HG03095 (cell line): Measurements from ENCODE around the gene EPOP.

Source experiments
- ATAC-seq: cut with Tn5 transposase; IDR thresholded peaks from one replicate; pipeline ENCODE4 v1.9.1; 2021; ENCODE audit warnings: moderate library complexity; ENCODE audit not compliant: unreplicated experiment

EPOP gene

DNA sequence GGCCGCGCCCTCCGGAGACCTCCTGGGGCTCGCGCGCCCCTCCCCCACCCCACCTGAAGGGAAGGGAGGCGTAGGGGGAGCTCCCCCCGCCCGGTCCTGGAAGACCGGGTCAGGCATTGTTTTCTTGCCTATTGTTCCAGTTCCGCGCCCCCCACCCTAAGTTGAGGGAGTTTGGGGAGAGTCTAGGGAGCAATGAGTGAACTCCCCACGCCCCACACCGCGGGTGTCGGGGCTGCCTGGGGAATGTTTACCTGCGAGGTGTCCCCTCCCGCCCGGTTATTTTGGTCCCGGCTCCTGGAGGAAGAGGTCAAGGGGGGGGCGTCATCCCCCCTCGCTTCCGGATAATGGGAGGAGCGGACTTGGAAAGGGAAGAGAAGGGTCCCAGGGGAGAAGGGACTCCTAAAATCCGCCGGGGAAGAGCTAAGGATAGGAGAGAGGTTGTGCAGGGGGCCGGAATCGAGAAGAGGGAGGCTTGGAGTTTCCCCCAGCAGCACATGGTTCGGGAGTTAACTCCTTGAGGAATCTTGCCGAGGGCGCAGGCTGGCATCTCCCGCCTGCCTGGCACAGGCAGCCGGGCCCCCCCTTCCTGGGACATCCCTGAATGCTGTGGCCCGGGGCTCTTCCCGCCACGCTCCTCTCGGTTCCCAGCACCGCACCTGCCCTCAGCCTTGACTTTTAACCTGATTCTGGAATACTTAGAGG, 31.2 kb upstream of the EPOP start:
- no peak for ATAC-seq

DNA sequence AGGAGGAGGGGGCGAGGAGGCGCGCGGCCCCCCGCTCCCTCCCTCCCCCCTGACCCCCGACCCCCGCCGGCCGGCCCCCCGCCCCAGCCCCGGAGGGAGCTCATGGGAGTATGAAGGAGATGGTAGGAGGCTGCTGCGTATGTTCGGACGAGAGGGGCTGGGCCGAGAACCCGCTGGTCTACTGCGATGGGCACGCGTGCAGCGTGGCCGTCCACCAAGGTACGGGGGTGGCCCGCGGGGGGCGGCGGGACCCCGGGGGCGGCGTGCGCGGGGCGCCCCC, 30.7 kb upstream of the EPOP start:
- ATAC-seq = no peak

DNA sequence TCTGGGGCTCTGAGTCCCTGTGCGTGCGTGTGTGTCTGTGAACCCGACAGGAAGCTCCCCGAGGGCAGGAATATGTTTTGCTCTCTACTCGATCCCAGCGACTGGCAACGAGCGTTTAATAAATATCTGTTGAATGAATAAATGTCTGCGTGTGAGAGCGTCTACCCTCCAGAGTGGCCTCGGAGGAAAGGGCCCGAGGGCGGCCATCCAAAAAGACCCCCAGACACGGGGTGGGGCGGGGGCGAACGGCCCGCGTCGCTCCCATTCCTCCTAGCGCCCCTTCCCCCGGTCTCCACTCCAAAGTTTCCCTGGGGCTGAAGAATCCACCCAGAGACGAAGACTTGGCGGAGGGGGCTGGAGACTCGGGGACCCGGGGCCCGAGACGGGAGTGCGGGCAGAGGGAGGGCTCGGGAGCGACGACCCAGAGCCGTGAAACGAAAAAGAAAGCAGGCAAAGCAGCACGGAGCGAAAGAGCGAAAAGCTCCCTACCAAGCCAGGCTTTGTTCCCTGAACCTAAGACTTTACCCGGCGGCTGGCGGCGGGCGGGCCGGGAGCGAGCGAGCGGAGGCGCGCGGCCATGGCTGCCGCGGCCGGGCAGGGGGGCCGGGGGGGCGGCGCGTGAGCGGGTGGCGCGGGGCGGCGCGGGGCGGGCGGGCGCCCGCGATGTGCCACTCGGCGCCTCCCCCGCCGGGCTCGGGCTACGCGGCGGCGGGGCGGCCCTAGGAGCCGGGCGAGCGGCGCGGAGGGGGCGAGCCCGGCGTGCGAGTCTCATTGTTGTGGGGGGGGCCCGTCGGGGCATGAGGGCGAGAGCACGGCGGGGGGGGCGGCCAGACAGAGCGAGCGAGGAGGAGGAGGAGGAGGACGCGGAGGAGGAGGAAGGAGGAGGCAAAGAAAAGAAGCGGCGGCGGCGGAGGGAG, 30.1 kb upstream of the EPOP start, which contains the start of gene MLLT6:
TSS of gene MLLT6 (plus strand) at position 668 of the 917 bp plus-strand sequence. CDS start 360 bp downstream, outside the sequence.
- ATAC-seq = no peak

DNA sequence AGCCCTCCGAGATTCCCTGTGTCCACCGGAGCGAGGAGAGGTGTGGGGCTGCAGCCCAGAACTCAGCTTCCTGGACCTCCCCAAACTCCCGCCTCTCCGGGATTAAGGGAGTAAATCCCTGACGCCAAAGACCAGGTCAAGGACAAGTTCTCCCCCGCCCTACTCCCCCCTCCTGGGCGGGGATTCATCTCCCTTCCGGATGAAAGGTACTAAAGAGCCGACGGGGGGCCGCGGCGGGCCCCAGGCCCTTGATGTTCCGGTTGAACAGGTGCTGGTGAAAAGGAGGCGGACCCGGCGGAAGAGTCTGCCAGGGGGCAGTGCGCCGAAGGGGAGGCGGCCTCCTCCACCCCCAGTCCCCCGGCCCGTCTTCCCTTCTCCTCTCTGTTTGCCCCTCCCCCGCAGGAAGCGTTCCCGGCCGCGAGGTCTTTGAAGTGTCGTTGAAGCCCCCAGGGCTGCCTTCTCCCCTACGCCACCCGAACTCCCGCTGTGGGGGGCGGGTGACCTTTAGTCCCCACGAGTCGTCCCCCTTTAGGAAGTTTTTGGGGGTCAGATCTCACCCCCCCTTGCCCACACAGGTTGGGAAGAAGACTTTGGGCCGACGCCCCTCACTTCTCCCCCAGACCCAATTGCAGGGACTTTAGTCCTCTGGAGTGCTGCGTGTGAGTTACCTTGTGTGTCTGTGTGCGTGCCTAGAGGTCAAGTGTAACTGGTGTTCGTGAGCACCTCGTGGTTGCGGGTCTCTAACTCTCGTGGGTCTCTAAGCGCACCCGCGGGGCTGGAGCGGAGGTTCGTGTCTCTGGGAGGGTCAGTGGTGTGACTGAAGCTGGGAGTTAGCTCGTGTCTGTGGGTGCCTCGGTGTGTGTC, 29.2 kb upstream of the EPOP start:
- no peak for ATAC-seq

DNA sequence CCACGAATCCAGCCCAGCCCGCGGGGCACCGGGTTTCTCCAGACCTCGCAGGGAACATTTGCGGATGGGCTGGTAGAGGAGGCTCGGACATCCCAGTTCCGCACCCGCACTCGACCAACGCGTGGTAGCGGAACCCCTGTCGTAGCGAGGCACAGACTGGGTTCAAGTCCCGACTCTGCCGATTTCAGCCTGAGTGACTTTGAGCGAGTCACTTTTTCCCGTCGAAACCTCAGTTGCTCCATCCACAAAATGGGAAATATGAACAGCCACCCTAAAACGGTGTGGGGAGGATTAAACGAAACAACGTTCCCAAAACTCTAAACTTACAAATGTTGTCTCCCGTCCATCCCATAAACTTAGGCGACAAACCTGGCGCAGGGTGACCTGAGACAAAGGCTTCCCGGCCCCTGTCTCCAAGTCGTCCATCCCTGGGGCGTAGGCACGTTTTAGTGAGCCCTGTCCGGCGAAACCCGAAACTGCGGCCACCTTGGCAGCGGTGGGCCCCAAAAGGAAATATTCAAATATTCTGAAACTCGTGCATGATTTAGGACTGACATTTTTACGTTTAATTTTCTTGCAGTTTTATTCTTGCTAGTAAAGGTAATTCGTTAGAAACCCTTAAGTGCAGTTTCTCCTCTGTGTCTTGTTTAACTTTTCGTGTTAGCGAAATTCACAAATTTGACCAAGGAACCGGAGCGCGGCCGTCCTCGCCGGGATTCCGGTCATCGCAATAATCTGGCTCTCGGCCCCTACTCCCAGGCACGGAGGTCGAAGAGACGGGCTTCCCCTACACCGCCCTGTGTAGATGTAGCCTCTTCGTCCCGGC, 28.4 kb upstream of the EPOP start:
- ATAC-seq = no peak

DNA sequence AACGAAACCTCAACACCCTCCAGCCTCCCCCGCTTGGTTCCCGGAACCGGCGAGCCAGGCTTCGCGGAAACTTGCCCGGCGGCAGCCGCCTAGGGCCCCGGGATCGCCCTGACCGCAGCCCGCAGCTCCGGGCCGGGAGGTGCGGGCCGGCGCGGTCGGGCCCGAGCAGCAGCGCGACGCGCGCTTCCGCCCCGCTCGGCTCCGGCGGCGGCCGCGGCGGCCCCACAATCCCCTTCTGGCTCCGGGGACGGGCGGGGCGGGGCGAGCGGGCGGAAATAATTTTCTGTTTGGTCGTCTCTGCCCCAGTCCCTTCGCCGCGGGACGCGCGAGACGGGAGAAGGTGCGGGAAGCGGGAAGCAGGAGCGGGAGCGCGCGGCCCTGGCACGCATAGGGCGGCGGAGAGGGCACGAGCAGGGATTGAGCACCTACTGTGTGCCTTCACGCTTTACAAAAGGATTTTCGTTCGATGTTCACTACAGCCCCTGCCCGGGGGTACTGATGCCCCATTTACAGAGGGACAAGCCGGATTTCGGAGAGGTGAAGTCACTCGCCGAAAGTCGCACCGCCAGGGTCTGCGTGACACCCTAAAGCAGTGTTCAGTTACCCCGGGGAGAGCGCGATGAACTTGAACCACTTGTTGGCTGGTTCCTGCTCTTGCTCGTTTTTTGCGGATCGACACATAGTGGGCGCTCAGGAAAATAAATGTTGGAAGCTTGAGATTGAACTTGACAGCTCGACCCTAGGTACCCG, 27.6 kb upstream of the EPOP start:
- peak; percentile 20 for ATAC-seq

DNA sequence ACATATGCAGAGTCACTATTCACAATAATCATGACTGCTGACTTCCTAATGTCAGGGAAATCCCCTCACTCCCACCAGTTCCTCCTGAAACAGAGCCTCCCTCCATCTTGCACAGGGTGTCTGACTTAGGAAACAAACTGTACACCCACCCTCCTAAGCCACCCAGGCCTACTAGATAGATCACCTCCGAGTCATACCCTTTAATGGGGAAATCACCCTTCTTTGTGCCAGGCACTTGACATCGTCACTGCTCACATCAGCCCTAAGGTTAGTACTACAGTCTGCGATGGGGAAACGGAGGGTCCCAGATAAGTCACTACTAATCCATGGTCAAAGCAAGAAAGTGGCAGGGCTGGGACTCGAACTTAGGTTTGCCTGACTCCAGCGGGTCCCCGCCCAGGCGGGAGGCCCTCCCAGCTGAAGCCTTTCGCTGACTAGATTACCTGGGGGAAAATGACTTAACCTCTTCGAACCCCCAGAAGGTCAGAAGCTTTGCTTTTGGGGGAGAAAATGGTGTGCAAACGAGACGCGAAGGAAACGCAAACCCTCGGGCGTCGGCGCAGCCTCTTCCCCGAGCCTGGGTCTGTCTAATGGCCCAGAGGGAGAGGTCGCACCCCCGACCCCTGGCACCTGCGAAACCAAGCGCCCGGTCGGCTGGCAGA, 26.9 kb upstream of the EPOP start:
- ATAC-seq = peak; percentile 11

DNA sequence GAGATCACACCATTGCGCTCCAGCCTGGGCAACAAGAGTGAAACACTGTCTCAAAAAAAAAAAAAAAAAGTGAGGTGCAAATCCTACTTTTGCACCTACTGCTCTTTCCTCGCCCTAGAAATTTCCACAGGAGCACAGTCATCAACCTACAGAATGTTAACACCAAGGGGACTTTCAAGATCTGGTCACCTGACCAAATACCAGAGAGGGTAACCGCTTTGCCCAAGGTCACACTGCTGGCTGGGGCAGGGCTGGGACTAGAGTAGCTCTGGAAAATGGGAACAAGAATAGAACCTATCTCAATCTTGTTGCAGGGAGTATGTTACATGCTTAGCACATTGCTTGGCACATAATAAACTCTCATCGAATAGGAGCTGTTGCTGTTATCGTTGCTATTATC, 24.0 kb upstream of the EPOP start:
- no peak for ATAC-seq

DNA sequence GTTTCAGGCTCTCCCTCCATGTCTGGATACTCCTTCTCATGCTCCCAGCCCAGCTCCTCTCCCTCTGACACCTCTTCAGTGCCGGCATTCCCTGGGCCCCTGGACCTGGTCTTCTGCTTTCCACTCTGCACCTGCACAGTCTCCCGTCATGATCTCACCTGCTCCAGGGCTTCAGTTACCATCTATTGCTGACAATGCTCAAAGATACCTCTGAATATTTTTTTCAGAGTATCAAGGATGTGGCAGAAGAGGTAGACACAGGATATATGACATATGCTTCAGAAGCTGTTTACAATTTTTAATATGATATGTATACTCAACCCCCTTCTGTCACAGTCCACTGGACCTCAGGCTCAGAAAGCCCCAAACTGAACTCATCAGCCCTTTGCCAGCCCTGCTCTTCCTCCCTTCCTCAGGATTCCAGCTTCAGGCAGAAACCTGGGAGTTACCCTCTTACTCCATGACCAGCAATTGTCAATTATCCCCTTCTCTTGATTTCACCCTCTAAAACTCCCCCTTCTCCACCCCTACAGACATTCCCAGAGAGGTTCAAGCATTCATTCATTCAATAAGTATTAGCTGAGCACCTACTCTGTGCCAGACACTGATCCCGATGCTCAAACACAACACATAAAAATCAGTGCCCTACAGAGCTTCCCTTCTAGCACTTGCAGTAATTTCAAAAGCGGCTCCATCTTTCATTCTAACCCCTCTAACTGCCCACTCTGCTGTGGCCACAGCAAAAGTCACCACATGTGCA, 22.5 kb upstream of the EPOP start:
- ATAC-seq = no peak

DNA sequence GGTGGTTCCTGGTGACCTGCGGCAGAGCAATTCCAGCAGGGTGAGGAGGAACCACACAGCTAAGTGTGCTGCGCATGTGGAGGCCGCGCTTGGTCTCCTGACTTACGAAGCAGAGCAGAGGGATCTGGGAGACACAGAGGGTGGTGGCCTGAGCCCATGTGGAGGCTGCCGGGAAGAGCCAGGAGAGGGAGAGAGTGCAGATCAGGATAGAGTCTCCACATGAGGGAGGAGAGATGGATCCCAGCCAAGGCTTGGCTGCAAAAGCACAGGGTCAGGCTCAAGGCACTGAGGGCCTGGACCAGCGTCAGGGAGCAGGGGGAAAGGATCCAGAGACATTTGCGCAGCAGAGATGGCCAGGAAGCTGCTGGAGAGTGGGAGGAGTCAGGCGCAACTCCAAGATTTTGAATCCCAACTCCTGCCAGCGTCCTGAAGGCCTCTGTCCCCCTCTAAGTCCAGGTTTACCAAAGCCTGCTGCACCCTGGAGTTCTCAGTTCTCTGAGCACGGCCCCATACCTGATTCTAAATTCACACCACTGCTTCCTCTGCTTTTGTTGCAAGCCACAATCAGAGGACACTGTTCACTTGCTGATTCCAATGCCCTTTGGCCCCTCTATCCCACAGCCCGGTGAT, 19.1 kb upstream of the EPOP start:
- no peak for ATAC-seq

DNA sequence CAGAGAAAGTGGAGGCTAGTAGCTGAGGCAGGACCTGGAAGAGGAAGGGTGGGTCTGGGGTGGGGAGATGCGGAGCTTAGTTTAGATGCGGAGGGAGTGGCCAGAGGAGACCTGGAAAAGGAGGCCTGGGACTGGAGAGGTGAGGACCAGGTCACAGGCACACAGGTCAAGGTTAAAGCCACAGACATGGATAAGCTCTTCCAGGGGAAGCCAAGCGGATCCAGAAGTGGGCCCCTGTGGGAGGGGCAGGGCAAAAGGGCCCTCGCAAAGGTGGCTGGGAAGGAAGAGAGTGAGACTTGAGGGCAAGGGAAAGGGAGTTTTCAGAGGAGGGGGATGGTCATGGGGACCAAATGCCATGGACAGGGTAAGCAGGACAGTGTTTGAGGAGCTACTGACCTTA, 16.4 kb upstream of the EPOP start:
- ATAC-seq = no peak

DNA sequence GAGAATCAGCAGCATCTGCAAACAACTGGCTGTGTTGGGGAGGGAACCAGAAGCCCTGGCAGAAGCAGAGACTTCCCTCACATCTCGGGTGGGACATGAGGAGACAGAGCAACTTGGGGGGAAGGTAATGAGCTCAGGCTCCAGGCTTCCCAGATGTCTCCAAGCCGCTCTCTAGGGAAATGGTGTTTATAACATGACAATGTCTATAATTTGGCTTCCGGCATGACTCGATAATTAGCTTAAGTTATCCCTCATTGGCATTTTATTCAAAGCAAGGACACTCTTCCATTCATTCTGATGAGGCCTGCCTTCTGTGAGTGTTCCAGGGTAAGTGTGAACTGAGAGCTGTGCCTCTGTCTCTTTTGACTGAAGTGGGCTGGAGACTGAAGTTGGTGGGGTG, 15.6 kb upstream of the EPOP start:
- ATAC-seq = no peak

DNA sequence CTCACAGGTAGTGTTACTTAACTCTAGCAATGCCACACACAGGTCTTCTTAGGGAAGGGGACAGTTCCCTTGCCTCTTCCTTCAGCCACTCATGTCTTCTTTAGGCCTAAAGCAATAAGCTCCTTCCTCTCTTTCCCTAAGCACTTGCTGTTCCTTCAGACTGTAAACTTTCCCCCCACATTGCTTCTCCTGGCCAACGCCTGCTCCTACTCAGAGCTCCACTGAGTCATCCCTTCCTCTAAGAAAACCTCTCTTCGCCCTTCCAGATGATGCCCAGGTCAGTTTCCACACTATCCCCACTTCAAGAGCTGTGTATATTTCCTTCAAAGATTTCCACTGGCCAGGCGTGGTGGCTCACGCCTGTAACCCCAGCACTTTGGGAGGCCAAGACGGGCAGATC, 12.5 kb upstream of the EPOP start:
- ATAC-seq = no peak

DNA sequence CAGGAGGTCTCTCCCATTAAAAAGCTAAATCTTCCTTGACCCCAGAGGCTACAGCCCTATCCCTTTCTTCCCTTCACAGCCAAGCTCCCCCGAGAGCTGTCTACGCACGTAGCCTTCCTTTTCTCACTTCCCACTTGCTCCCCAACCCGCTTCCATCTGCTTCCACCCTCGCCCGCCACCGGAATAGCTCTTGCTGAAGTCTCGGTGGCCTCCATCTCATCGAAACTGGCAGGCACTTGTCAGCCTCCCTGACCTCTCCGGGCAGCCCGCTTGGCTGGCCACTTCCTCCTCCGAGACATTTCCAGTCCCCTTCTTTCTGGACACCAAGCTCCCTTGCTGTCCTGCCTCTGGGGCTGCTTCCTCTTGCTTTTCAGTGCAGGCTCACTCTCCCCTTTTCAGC, 10.7 kb upstream of the EPOP start:
- no peak for ATAC-seq

DNA sequence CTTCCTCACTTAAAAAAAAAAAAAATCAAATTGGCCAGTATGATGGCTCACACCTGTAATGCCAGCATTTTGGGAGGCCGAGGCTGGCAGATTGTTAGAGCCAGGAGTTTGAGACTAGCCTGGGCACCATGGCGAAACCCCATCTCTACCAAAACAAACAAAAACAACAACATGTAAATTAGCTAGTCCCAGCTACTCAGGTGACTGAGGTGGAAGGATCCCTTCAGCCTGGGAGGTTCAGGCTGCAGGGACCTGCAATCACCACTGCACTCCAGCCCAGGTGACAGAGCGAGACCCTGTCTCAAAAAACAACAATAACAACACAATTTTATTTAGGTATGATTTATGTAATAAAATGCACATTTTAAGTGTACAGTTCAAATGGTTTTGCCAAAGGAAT, 6.3 kb upstream of the EPOP start:
- no peak for ATAC-seq

DNA sequence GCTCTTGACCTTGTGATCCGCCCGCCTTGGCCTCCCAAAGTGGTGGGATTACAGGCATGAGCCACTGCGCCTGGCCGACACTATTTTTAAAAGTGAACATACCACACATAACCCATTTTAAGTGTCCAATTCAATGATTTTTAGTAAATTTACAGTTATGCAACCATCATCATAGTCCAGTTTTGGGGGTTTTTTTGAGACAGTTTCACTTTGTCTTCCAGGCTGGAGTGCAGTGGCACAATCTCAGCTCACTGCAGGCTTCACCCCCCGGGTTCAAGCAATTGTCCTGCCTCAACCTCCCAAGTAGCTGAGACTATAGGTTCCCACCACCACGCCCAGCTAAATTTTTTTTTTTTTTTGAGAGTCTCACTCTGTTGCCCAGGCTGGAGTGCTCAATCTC, 3.1 kb upstream of the EPOP start:
- ATAC-seq = no peak

DNA sequence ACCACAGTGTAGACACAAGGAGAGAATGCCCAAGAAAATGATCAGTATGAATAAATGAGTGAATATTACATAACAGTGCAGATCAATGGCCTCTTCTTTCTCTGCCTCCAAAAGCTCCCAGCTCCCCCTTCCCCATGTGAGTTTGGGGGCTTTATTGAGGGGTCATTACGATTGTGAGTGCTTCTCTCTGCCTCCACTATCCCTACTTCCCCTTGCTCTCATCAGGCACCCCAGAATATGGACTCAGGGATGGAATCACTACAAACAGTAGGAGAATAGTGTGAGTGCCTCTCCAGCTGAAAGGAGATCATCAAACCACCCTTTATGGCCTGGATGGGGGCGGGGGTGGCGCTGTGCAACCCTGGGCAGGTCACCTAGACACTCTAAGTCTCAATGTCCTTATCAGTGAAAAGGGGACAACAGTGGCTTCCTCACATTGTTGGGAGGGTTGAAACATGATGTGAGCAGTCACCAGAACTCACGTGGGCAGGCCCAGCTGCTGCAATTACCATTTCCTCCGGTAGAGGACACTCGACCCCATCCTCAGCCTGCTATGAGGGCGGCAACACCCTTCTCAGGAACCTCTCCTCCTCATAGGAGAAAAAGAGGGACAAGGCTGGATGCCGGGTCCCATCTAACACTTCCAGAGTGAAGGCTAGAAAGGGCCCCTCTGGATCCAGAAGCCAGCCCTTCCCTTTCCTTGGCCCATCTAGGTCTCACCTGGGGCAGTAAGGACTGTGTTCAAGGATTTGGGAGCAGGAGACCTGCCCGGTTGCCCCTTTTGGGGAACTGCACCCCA, 2.1 kb upstream of the EPOP start:
- no peak for ATAC-seq
